Measurements from ENCODE around the gene SH3BP4. TPM values are rescaled to one million over a fixed set of nuclear protein-coding genes. Genes with fewer than 3 reads are reported as not detected.
A peak's percentile ranks its signal among the peaks of the same experiment; 100 is the strongest.

Gene SH3BP4
- total and polyA plus RNA-seq, 4 donors, result 4.1 to 18.4 (median 12.2) TPM

DNA sequence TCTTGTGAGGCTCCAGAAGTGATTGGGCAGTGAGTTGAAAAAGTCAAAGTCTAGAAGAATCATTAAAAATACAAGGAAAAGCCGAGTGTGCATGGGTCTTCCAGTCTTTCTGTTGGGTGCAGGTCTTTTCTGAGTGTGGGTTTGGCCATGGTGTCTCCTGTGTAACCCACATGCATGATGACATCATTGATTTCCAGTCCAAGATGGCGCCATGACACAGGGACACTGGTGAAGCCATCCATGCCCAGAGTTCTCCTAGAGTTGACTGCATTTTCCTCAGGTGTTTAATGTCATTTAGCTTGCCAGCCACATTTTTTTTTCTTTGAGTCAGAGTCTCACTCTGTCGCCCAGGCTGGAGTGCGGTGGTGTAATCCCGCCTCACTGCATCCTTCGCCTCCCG lies 35.9 kb downstream of the SH3BP4 start:
- no peaks in the 10 kb centered on the region for H3K27me3 ChIP-seq (ENCODE audit: control insufficient read depth in 4 of 4, insufficient read depth in 4 of 4, low read length in 3 of 4)
- H3K9ac ChIP-seq (ENCODE audit: low read depth in 1 of 2, low read length in 2 of 2), result no peak overlapping the region
- H3K27ac ChIP-seq (ENCODE audit: low read depth in 1 of 2, low read length in 2 of 2), result no peak overlapping the region
- WGBS, result 97% methylated on average over 7 of the region's 7 CpGs
- no peak for TF ChIP-seq TAF1 (conservative IDR thresholded peaks at IDR 0.05)
- TF ChIP-seq, protein P1, sequence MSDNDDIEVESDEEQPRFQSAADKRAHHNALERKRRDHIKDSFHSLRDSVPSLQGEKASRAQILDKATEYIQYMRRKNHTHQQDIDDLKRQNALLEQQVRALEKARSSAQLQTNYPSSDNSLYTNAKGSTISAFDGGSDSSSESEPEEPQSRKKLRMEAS (IDR thresholded peaks at IDR 0.05), result no peak
- no peak for TF ChIP-seq EGR1 (IDR thresholded peaks at IDR 0.05; ENCODE audit: low read depth in 2 of 2)
- no peak for TF ChIP-seq HNF4A (conservative IDR thresholded peaks at IDR 0.05)
- no peak for TF ChIP-seq YY1 (IDR thresholded peaks at IDR 0.05)
- TF ChIP-seq FOXA1 (IDR thresholded peaks at IDR 0.05), result no peak
- no peak for TF ChIP-seq FOXA2 (IDR thresholded peaks at IDR 0.05)
- no peak for TF ChIP-seq NR2F2 (IDR thresholded peaks at IDR 0.05)
- no peak for TF ChIP-seq HNF4G (IDR thresholded peaks at IDR 0.05)
- H3K36me3 ChIP-seq (ENCODE audit: control insufficient read depth in 4 of 4, insufficient read depth in 3 of 4, low read depth in 1 of 4, low read length in 3 of 4), result peaks cover 0 to 5% (median 0%) of the 10 kb centered on the region in 4 donors
- H3K4me1 ChIP-seq (ENCODE audit: control insufficient read depth in 4 of 4, insufficient read depth in 4 of 4, low read length in 3 of 4), result peaks cover 9 to 33% (median 18%) of the 10 kb centered on the region in 4 donors
- H3K9me3 ChIP-seq (ENCODE audit: control insufficient read depth in 4 of 4, low read length in 3 of 4), result no peaks in the 10 kb centered on the region
- no peak overlapping the region for H3K4me3 ChIP-seq (ENCODE audit: low read depth in 1 of 3, low read length in 3 of 3)
- no peak for DNase-seq (ENCODE audit: low spot score)

DNA sequence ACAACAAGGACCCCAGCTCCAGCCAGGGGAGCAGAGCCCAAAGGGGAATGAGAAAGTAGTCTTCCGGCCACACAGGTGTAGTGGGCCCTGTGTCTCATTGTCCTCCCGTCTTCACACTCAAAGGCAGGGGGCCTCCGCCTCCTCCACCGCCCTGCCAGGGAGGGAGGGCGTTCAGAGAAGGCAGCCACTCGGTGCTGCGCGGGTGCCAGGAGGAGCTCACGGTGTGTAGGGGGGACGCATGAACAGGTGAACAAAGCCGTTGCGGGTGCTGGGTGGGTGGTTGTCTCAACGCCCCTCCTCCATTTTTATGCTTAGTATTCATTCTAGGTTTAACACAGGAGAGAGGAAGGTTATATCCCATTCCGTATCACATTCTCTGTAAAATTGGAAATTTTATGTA lies 36.7 kb downstream of the SH3BP4 start:
- Histone ChIP-seq H3K27me3 (ENCODE audit: control insufficient read depth in 4 of 4, insufficient read depth in 4 of 4, low read length in 3 of 4) (no peaks in the 10 kb centered on the region), H3K9ac (ENCODE audit: low read depth in 1 of 2, low read length in 2 of 2) (no peak overlapping the region), H3K9me3 (ENCODE audit: control insufficient read depth in 4 of 4, low read length in 3 of 4) (no peaks in the 10 kb centered on the region), H3K36me3 (ENCODE audit: control insufficient read depth in 4 of 4, insufficient read depth in 3 of 4, low read depth in 1 of 4, low read length in 3 of 4) (peaks cover 0 to 5% (median 0%) of the 10 kb centered on the region in 4 donors), H3K27ac (ENCODE audit: low read depth in 1 of 2, low read length in 2 of 2) (peak overlapping the region in 1 of 2 donors; percentile 51), H3K4me1 (ENCODE audit: control insufficient read depth in 4 of 4, insufficient read depth in 4 of 4, low read length in 3 of 4) (peaks cover 6 to 26% (median 10%) of the 10 kb centered on the region in 4 donors), H3K4me3 (ENCODE audit: low read depth in 1 of 3, low read length in 3 of 3) (no peak overlapping the region)
- TF ChIP-seq RXRA (IDR thresholded peaks at IDR 0.05) (no peak), FOXA2 (IDR thresholded peaks at IDR 0.05) (no peak), SP1 (IDR thresholded peaks at IDR 0.05) (no peak), FOXA1 (IDR thresholded peaks at IDR 0.05) (no peak), TAF1 (conservative IDR thresholded peaks at IDR 0.05) (no peak), JUND (IDR thresholded peaks at IDR 0.05) (no peak), YY1 (IDR thresholded peaks at IDR 0.05) (no peak), GABPA (IDR thresholded peaks at IDR 0.05 in 1 of 2, conservative IDR thresholded peaks at IDR 0.05 in 1 of 2) (no peak), HNF4A (conservative IDR thresholded peaks at IDR 0.05) (no peak)
- TF ChIP-seq, protein P1 (IDR thresholded peaks at IDR 0.05), result no peak
- TF ChIP-seq, protein P2, sequence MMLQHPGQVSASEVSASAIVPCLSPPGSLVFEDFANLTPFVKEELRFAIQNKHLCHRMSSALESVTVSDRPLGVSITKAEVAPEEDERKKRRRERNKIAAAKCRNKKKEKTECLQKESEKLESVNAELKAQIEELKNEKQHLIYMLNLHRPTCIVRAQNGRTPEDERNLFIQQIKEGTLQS (IDR thresholded peaks at IDR 0.05), result no peak
- WGBS, result 92% methylated on average over 14 of the region's 14 CpGs
- no peak for DNase-seq (ENCODE audit: low spot score)

DNA sequence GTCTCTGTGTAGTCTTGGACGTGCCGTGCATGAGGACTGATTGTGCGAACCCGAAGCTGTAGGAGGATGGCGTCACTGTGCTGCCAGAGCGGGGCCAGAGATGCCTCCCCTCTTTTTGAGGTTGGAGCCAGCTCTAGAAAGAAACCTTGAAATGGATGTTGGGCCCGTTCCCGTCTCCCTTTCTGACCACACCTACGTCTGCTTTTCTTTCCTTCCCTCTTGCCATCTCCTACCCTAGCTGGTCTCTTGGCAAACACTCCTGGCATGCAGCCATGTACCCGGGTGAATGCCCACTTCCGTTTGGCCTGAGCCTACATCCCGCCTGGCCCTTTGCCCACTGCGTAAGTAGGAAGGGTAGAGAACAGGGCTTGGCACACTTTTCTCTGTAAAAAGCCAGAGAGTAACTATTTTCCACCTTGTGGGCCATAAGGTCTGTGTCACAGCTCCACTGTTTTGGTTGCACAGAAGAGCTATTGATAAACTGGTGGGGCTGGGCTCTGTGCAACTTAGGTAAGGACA lies 37.4 kb downstream of the SH3BP4 start:
- Histone ChIP-seq H3K4me3 (ENCODE audit: low read depth in 1 of 3, low read length in 3 of 3) (no peak overlapping the region), H3K9ac (ENCODE audit: low read depth in 1 of 2, low read length in 2 of 2) (peak overlapping the region in 1 of 2 donors; percentile 52), H3K27me3 (ENCODE audit: control insufficient read depth in 4 of 4, insufficient read depth in 4 of 4, low read length in 3 of 4) (no peaks in the 10 kb centered on the region), H3K4me1 (ENCODE audit: control insufficient read depth in 4 of 4, insufficient read depth in 4 of 4, low read length in 3 of 4) (peaks cover 4 to 24% (median 9%) of the 10 kb centered on the region in 4 donors), H3K9me3 (ENCODE audit: control insufficient read depth in 4 of 4, low read length in 3 of 4) (no peaks in the 10 kb centered on the region), H3K36me3 (ENCODE audit: control insufficient read depth in 4 of 4, insufficient read depth in 3 of 4, low read depth in 1 of 4, low read length in 3 of 4) (peaks cover 0 to 5% (median 0%) of the 10 kb centered on the region in 4 donors), H3K27ac (ENCODE audit: low read depth in 1 of 2, low read length in 2 of 2) (peak overlapping the region; percentile 51 to 60)
- 40% methylated on average over 13 of the region's 13 CpGs for WGBS
- TF ChIP-seq TAF1 (conservative IDR thresholded peaks at IDR 0.05), result no peak
- TF ChIP-seq, protein P3, sequence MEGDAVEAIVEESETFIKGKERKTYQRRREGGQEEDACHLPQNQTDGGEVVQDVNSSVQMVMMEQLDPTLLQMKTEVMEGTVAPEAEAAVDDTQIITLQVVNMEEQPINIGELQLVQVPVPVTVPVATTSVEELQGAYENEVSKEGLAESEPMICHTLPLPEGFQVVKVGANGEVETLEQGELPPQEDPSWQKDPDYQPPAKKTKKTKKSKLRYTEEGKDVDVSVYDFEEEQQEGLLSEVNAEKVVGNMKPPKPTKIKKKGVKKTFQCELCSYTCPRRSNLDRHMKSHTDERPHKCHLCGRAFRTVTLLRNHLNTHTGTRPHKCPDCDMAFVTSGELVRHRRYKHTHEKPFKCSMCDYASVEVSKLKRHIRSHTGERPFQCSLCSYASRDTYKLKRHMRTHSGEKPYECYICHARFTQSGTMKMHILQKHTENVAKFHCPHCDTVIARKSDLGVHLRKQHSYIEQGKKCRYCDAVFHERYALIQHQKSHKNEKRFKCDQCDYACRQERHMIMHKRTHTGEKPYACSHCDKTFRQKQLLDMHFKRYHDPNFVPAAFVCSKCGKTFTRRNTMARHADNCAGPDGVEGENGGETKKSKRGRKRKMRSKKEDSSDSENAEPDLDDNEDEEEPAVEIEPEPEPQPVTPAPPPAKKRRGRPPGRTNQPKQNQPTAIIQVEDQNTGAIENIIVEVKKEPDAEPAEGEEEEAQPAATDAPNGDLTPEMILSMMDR (IDR thresholded peaks at IDR 0.05; ENCODE audit: low read depth, low read length, missing input control), result no peak
- TF ChIP-seq, protein P4, sequence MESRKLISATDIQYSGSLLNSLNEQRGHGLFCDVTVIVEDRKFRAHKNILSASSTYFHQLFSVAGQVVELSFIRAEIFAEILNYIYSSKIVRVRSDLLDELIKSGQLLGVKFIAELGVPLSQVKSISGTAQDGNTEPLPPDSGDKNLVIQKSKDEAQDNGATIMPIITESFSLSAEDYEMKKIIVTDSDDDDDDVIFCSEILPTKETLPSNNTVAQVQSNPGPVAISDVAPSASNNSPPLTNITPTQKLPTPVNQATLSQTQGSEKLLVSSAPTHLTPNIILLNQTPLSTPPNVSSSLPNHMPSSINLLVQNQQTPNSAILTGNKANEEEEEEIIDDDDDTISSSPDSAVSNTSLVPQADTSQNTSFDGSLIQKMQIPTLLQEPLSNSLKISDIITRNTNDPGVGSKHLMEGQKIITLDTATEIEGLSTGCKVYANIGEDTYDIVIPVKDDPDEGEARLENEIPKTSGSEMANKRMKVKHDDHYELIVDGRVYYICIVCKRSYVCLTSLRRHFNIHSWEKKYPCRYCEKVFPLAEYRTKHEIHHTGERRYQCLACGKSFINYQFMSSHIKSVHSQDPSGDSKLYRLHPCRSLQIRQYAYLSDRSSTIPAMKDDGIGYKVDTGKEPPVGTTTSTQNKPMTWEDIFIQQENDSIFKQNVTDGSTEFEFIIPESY (IDR thresholded peaks at IDR 0.05), result no peak
- TF ChIP-seq FOXA1 (IDR thresholded peaks at IDR 0.05), result no peak
- TF ChIP-seq HNF4G (IDR thresholded peaks at IDR 0.05), result no peak
- peak; percentile 47 to 50 for TF ChIP-seq HNF4A (conservative IDR thresholded peaks at IDR 0.05)
- TF ChIP-seq RAD21 (IDR thresholded peaks at IDR 0.05), result peak; percentile 33 to 74
- peak; percentile 80 to 83 for TF ChIP-seq RXRA (IDR thresholded peaks at IDR 0.05)
- TF ChIP-seq, protein P1 (IDR thresholded peaks at IDR 0.05), result peak; percentile 24
- TF ChIP-seq SP1 (IDR thresholded peaks at IDR 0.05), result peak; percentile 82
- TF ChIP-seq NR2F2 (IDR thresholded peaks at IDR 0.05), result peak; percentile 64
- TF ChIP-seq, protein P2 (IDR thresholded peaks at IDR 0.05), result no peak
- TF ChIP-seq JUND (IDR thresholded peaks at IDR 0.05), result peak in 1 of 2 donors; percentile 14
- peak; percentile 55 for TF ChIP-seq YY1 (IDR thresholded peaks at IDR 0.05)
- TF ChIP-seq GABPA (IDR thresholded peaks at IDR 0.05 in 1 of 2, conservative IDR thresholded peaks at IDR 0.05 in 1 of 2), result peak; percentile 54 to 74
- peak; percentile 65 to 68 for TF ChIP-seq EGR1 (IDR thresholded peaks at IDR 0.05; ENCODE audit: low read depth in 2 of 2)
- no peak for DNase-seq (ENCODE audit: low spot score)
